ENCODE measurements around the gene SSMEM1.
"Not testable (repeated sequence)": the region's sequence is repeated elsewhere in the genome, so short reads cannot be mapped to it uniquely, and the experiment has no call there.

SSMEM1 gene

GRCh38 chr7:130216025-130216424, 8.4 kb downstream of the SSMEM1 start:
- DNase-seq = no peak

- DNase-seq = no peak
Measured at GRCh38 chr7:130216750-130217149, 9.1 kb downstream of the SSMEM1 start.

- no peak for DNase-seq
Measured at GRCh38 chr7:130218806-130219620, 11.4 kb downstream of the SSMEM1 start.

- DNase-seq = no peak
Measured at GRCh38 chr7:130219871-130220270, 12.2 kb downstream of the SSMEM1 start.

- no peak for DNase-seq
Measured at GRCh38 chr7:130221746-130222145, 14.1 kb downstream of the SSMEM1 start.

- DNase-seq = no peak
Measured at GRCh38 chr7:130223646-130224045, 16.0 kb downstream of the SSMEM1 start.

GRCh38 chr7:130224210-130224609, 16.6 kb downstream of the SSMEM1 start:
- no peak for DNase-seq

GRCh38 chr7:130224923-130225322, 17.3 kb downstream of the SSMEM1 start:
- DNase-seq = not testable (repeated sequence)

GRCh38 chr7:130226333-130226732, 18.7 kb downstream of the SSMEM1 start:
- no peak for DNase-seq

GRCh38 chr7:130227883-130228575, 20.4 kb downstream of the SSMEM1 start:
- DNase-seq = no peak

- DNase-seq = no peak
Measured at GRCh38 chr7:130228840-130229502, 21.3 kb downstream of the SSMEM1 start.

- DNase-seq = not testable (repeated sequence)
Measured at GRCh38 chr7:130229981-130230380, 22.3 kb downstream of the SSMEM1 start.

GRCh38 chr7:130231792-130232191, 24.1 kb downstream of the SSMEM1 start:
- DNase-seq = no peak

GRCh38 chr7:130232209-130232608, 24.5 kb downstream of the SSMEM1 start:
- no peak for DNase-seq

GRCh38 chr7:130234078-130234477, 26.4 kb downstream of the SSMEM1 start:
- no peak for DNase-seq

GRCh38 chr7:130236361-130236760, 28.7 kb downstream of the SSMEM1 start:
- not testable (repeated sequence) for DNase-seq

GRCh38 chr7:130240240-130240639, 32.6 kb downstream of the SSMEM1 start:
- DNase-seq = no peak

- no peak for DNase-seq
Measured at GRCh38 chr7:130242198-130243014, 34.7 kb downstream of the SSMEM1 start.

GRCh38 chr7:130243486-130243885, 35.8 kb downstream of the SSMEM1 start:
- not testable (repeated sequence) for DNase-seq

GRCh38 chr7:130246491-130246890, 38.8 kb downstream of the SSMEM1 start:
- not testable (repeated sequence) for DNase-seq

GRCh38 chr7:130248842-130249241, 41.2 kb downstream of the SSMEM1 start:
- not testable (repeated sequence) for DNase-seq

- not testable (repeated sequence) for DNase-seq
Measured at GRCh38 chr7:130249626-130250025, 42.0 kb downstream of the SSMEM1 start.

- DNase-seq = no peak
Measured at GRCh38 chr7:130254555-130254954, 46.9 kb downstream of the SSMEM1 start.
